ENCODE measurements around the gene RANBP3L. TPM values are rescaled to one million over a fixed set of nuclear protein-coding genes. Genes with fewer than 3 reads are reported as not detected.
"Not testable (repeated sequence)": the region's sequence is repeated elsewhere in the genome, so short reads cannot be mapped to it uniquely, and the experiment has no call there.

Gene RANBP3L
- 0.52 TPM for total RNA-seq

GRCh38 chr5:36301858-36302603 is at the start of gene RANBP3L:
Gene RANBP3L, minus strand, starts transcription at chr5:36301902. Its CDS starts 486 bp downstream, at chr5:36301416.
- Histone ChIP-seq H3K4me1 (ENCODE audit: control insufficient read depth in 3 of 3, insufficient read depth in 3 of 3, low read length in 3 of 3) (peaks cover 8 to 20% (median 18%) of the 10 kb centered on the region in 3 donors), H3K36me3 (ENCODE audit: control insufficient read depth in 3 of 3, insufficient read depth in 3 of 3, low read length in 3 of 3) (no peaks in the 10 kb centered on the region), H3K9ac (ENCODE audit: low read depth in 1 of 3, low read length in 3 of 3) (peak within 1 kb of the TSS; percentile 32 to 55 (median 48)), H3K27ac (ENCODE audit: low read depth, low read length) (peak within 1 kb of the TSS; percentile 40), H3K27me3 (ENCODE audit: control insufficient read depth in 3 of 3, insufficient read depth in 3 of 3, low read length in 3 of 3) (no peaks in the 10 kb centered on the region), H3K4me3 (ENCODE audit: low read length in 3 of 3) (peak within 1 kb of the TSS; percentile 35 to 74 (median 64)), H3K9me3 (ENCODE audit: control insufficient read depth in 3 of 3, low read length in 3 of 3) (no peaks in the 10 kb centered on the region)

- Histone ChIP-seq H3K4me1 (ENCODE audit: control insufficient read depth in 3 of 3, insufficient read depth in 3 of 3, low read length in 3 of 3) (no peaks in the 10 kb centered on the region), H3K9ac (ENCODE audit: low read depth in 1 of 3, low read length in 3 of 3) (no peak overlapping the region), H3K36me3 (ENCODE audit: control insufficient read depth in 3 of 3, insufficient read depth in 3 of 3, low read length in 3 of 3) (no peaks in the 10 kb centered on the region), H3K27ac (ENCODE audit: low read depth, low read length) (no peak overlapping the region), H3K9me3 (ENCODE audit: control insufficient read depth in 3 of 3, low read length in 3 of 3) (no peaks in the 10 kb centered on the region), H3K27me3 (ENCODE audit: control insufficient read depth in 3 of 3, insufficient read depth in 3 of 3, low read length in 3 of 3) (no peaks in the 10 kb centered on the region), H3K4me3 (ENCODE audit: low read length in 3 of 3) (no peak overlapping the region)
Observed at GRCh38 chr5:36346896-36347690, 45.4 kb upstream of the RANBP3L start.

- Histone ChIP-seq H3K27me3 (ENCODE audit: control insufficient read depth in 3 of 3, insufficient read depth in 3 of 3, low read length in 3 of 3) (no peaks in the 10 kb centered on the region), H3K9me3 (ENCODE audit: control insufficient read depth in 3 of 3, low read length in 3 of 3) (no peaks in the 10 kb centered on the region), H3K36me3 (ENCODE audit: control insufficient read depth in 3 of 3, insufficient read depth in 3 of 3, low read length in 3 of 3) (no peaks in the 10 kb centered on the region), H3K9ac (ENCODE audit: low read depth in 1 of 3, low read length in 3 of 3) (no peak overlapping the region), H3K27ac (ENCODE audit: low read depth, low read length) (no peak overlapping the region), H3K4me1 (ENCODE audit: control insufficient read depth in 3 of 3, insufficient read depth in 3 of 3, low read length in 3 of 3) (no peaks in the 10 kb centered on the region), H3K4me3 (ENCODE audit: low read length in 3 of 3) (no peak overlapping the region)
Observed at GRCh38 chr5:36344899-36345298, 43.2 kb upstream of the RANBP3L start.

GRCh38 chr5:36341720-36342119 is 40.0 kb upstream of the RANBP3L start:
- H3K4me3 ChIP-seq (ENCODE audit: low read length in 3 of 3); H3K4me1 ChIP-seq (ENCODE audit: control insufficient read depth in 3 of 3, insufficient read depth in 3 of 3, low read length in 3 of 3); H3K27me3 ChIP-seq (ENCODE audit: control insufficient read depth in 3 of 3, insufficient read depth in 3 of 3, low read length in 3 of 3); H3K27ac ChIP-seq (ENCODE audit: low read depth, low read length); H3K36me3 ChIP-seq (ENCODE audit: control insufficient read depth in 3 of 3, insufficient read depth in 3 of 3, low read length in 3 of 3); H3K9ac ChIP-seq (ENCODE audit: low read depth in 1 of 3, low read length in 3 of 3); H3K9me3 ChIP-seq (ENCODE audit: control insufficient read depth in 3 of 3, low read length in 3 of 3): not testable (repeated sequence)

- Histone ChIP-seq H3K27me3 (ENCODE audit: control insufficient read depth in 3 of 3, insufficient read depth in 3 of 3, low read length in 3 of 3) (no peaks in the 10 kb centered on the region), H3K4me1 (ENCODE audit: control insufficient read depth in 3 of 3, insufficient read depth in 3 of 3, low read length in 3 of 3) (no peaks in the 10 kb centered on the region), H3K36me3 (ENCODE audit: control insufficient read depth in 3 of 3, insufficient read depth in 3 of 3, low read length in 3 of 3) (no peaks in the 10 kb centered on the region), H3K4me3 (ENCODE audit: low read length in 3 of 3) (no peak overlapping the region), H3K27ac (ENCODE audit: low read depth, low read length) (no peak overlapping the region), H3K9ac (ENCODE audit: low read depth in 1 of 3, low read length in 3 of 3) (no peak overlapping the region), H3K9me3 (ENCODE audit: control insufficient read depth in 3 of 3, low read length in 3 of 3) (no peaks in the 10 kb centered on the region)
Observed at GRCh38 chr5:36337597-36337996, 35.9 kb upstream of the RANBP3L start.

- Histone ChIP-seq H3K27ac (ENCODE audit: low read depth, low read length) (no peak overlapping the region), H3K9ac (ENCODE audit: low read depth in 1 of 3, low read length in 3 of 3) (no peak overlapping the region), H3K4me3 (ENCODE audit: low read length in 3 of 3) (no peak overlapping the region), H3K9me3 (ENCODE audit: control insufficient read depth in 3 of 3, low read length in 3 of 3) (no peaks in the 10 kb centered on the region), H3K27me3 (ENCODE audit: control insufficient read depth in 3 of 3, insufficient read depth in 3 of 3, low read length in 3 of 3) (no peaks in the 10 kb centered on the region), H3K36me3 (ENCODE audit: control insufficient read depth in 3 of 3, insufficient read depth in 3 of 3, low read length in 3 of 3) (no peaks in the 10 kb centered on the region), H3K4me1 (ENCODE audit: control insufficient read depth in 3 of 3, insufficient read depth in 3 of 3, low read length in 3 of 3) (no peaks in the 10 kb centered on the region)
Observed at GRCh38 chr5:36334315-36334714, 32.6 kb upstream of the RANBP3L start.

GRCh38 chr5:36332720-36333119 is 31.0 kb upstream of the RANBP3L start:
- not testable (repeated sequence) for H3K27ac ChIP-seq (ENCODE audit: low read depth, low read length); H3K27me3 ChIP-seq (ENCODE audit: control insufficient read depth in 3 of 3, insufficient read depth in 3 of 3, low read length in 3 of 3); H3K4me3 ChIP-seq (ENCODE audit: low read length in 3 of 3); H3K36me3 ChIP-seq (ENCODE audit: control insufficient read depth in 3 of 3, insufficient read depth in 3 of 3, low read length in 3 of 3); H3K9ac ChIP-seq (ENCODE audit: low read depth in 1 of 3, low read length in 3 of 3); H3K9me3 ChIP-seq (ENCODE audit: control insufficient read depth in 3 of 3, low read length in 3 of 3); H3K4me1 ChIP-seq (ENCODE audit: control insufficient read depth in 3 of 3, insufficient read depth in 3 of 3, low read length in 3 of 3)

- H3K27me3 ChIP-seq (ENCODE audit: control insufficient read depth in 3 of 3, insufficient read depth in 3 of 3, low read length in 3 of 3): no peaks in the 10 kb centered on the region
- no peak overlapping the region for H3K9ac ChIP-seq (ENCODE audit: low read depth in 1 of 3, low read length in 3 of 3)
- no peak overlapping the region for H3K4me3 ChIP-seq (ENCODE audit: low read length in 3 of 3)
- no peaks in the 10 kb centered on the region for H3K9me3 ChIP-seq (ENCODE audit: control insufficient read depth in 3 of 3, low read length in 3 of 3)
- H3K4me1 ChIP-seq (ENCODE audit: control insufficient read depth in 3 of 3, insufficient read depth in 3 of 3, low read length in 3 of 3): peaks cover 0 to 4% (median 0%) of the 10 kb centered on the region in 3 donors
- H3K36me3 ChIP-seq (ENCODE audit: control insufficient read depth in 3 of 3, insufficient read depth in 3 of 3, low read length in 3 of 3): no peaks in the 10 kb centered on the region
- no peak overlapping the region for H3K27ac ChIP-seq (ENCODE audit: low read depth, low read length)
Observed at GRCh38 chr5:36325196-36325595, 23.5 kb upstream of the RANBP3L start.

GRCh38 chr5:36323926-36324781 is 22.5 kb upstream of the RANBP3L start:
- no peak overlapping the region for H3K9ac ChIP-seq (ENCODE audit: low read depth in 1 of 3, low read length in 3 of 3)
- no peak overlapping the region for H3K27ac ChIP-seq (ENCODE audit: low read depth, low read length)

More at GRCh38 chr5:36323926-36324781, 22.5 kb upstream of the RANBP3L start:
- no peak overlapping the region for H3K4me3 ChIP-seq (ENCODE audit: low read length in 3 of 3)
- H3K36me3 ChIP-seq (ENCODE audit: control insufficient read depth in 3 of 3, insufficient read depth in 3 of 3, low read length in 3 of 3): no peaks in the 10 kb centered on the region
- H3K27me3 ChIP-seq (ENCODE audit: control insufficient read depth in 3 of 3, insufficient read depth in 3 of 3, low read length in 3 of 3): no peaks in the 10 kb centered on the region
- H3K4me1 ChIP-seq (ENCODE audit: control insufficient read depth in 3 of 3, insufficient read depth in 3 of 3, low read length in 3 of 3): peaks cover 0 to 4% (median 0%) of the 10 kb centered on the region in 3 donors
- H3K9me3 ChIP-seq (ENCODE audit: control insufficient read depth in 3 of 3, low read length in 3 of 3): no peaks in the 10 kb centered on the region
